Measurements from ENCODE around the gene SULF2. TPM values are rescaled to one million over a fixed set of nuclear protein-coding genes. Genes with fewer than 3 reads are reported as not detected.

Gene SULF2
- total RNA-seq, 2 donors from 2014 or later = 9.1 to 34.3 TPM

DNA sequence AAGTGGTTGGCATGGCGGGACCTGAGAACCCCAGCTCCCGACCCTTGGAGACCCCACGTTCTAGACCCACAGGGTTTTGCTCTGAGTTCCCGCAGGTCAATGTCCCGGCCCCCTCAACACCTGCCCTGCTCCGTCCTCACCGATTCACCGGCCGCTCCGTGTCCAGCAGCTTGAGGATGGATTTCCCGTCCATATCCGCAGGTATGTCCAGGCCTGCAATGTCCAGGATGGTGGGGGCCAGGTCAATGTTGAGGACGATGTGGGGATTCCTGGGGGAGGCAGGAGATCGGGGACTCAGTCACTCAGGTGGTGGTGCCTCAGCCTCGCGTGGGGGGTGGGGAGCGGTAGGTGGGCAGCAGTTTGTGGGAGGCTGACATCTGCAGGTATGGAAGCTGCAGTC, 106.7 kb downstream of the SULF2 start:
- ATAC-seq (no peak), DNase-seq (no peak)
- intact Hi-C loops (cut with DNase I) = loop anchor here (5.0 kb wide), 1 partner anchor 944 kb away; no protein-coding TSS in a partner anchor
- TF ChIP-seq, protein P1, sequence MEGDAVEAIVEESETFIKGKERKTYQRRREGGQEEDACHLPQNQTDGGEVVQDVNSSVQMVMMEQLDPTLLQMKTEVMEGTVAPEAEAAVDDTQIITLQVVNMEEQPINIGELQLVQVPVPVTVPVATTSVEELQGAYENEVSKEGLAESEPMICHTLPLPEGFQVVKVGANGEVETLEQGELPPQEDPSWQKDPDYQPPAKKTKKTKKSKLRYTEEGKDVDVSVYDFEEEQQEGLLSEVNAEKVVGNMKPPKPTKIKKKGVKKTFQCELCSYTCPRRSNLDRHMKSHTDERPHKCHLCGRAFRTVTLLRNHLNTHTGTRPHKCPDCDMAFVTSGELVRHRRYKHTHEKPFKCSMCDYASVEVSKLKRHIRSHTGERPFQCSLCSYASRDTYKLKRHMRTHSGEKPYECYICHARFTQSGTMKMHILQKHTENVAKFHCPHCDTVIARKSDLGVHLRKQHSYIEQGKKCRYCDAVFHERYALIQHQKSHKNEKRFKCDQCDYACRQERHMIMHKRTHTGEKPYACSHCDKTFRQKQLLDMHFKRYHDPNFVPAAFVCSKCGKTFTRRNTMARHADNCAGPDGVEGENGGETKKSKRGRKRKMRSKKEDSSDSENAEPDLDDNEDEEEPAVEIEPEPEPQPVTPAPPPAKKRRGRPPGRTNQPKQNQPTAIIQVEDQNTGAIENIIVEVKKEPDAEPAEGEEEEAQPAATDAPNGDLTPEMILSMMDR (IDR thresholded peaks at IDR 0.05) = no peak
- TF ChIP-seq POLR2A (IDR thresholded peaks at IDR 0.05) = no peak
- 79 to 100% methylated on average over 1 to 17 of the region's 17 CpGs for WGBS, 2 donors
- H3K4me3 ChIP-seq = no peak overlapping the region
- H3K27ac ChIP-seq = no peak overlapping the region
- H3K27me3 ChIP-seq = no peaks in the 10 kb centered on the region
- no peaks in the 10 kb centered on the region for H3K9me3 ChIP-seq
- no peaks in the 10 kb centered on the region for H3K36me3 ChIP-seq (replicated peaks in 1 of 2; ENCODE audit: insufficient read depth in 1 of 2, low read depth in 2 of 2)
- no peaks in the 10 kb centered on the region for H3K4me1 ChIP-seq

DNA sequence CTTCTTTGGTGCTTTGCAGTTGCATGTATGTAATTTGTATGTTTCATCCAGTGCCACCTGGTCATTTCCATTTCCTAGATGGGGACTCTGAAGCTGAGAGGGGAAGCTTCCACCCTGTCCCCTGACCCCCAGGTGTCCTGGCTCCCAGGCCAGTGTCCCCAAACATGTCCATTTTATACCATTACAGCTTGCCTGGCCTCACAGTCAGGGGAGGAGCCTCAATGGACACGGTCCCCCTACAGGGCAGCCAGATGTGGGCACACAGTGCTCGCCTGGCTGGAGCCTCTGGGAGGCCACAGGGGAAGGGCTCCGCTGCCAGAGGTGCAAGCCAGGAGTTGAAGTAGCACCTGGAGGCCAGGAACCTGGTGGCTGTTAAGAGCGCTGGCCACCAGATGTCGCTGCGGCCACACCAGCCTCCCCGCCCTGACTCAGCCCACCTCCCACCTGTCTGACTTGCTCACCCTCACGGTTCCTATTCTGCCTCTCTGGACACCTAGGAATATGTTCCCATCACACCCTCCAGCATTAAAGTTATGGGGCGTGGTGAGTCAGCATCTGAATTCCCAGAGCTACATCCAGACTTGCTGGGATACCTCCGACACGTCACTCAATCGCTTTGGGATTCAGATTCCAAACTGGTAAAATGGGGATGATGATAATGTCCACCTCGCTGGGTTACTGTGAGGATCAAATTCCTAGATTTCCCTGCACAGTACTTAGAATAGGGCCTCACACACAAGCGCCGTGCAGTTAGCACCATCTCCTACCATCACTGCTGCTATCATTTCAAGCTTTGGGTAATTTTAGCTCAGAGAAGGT, 107.4 kb downstream of the SULF2 start:
- Histone ChIP-seq H3K27ac (no peak overlapping the region), H3K4me1 (no peaks in the 10 kb centered on the region), H3K27me3 (no peaks in the 10 kb centered on the region), H3K36me3 (replicated peaks in 1 of 2; ENCODE audit: insufficient read depth in 1 of 2, low read depth in 2 of 2) (no peaks in the 10 kb centered on the region), H3K9me3 (no peaks in the 10 kb centered on the region), H3K4me3 (no peak overlapping the region)
- peak; percentile 51 to 76 (median 56) for DNase-seq
- TF ChIP-seq POLR2A (IDR thresholded peaks at IDR 0.05) = no peak
- TF ChIP-seq, protein P1 (IDR thresholded peaks at IDR 0.05) = peak; percentile 62 to 75 (median 70)
- intact Hi-C loops (cut with DNase I) = loop anchor here (5.0 kb wide), 1 partner anchor 944 kb away; no protein-coding TSS in a partner anchor
- ATAC-seq = peak; percentile 62
- 34 to 51% methylated on average over 10 to 15 of the region's 15 CpGs for WGBS, 2 donors

DNA sequence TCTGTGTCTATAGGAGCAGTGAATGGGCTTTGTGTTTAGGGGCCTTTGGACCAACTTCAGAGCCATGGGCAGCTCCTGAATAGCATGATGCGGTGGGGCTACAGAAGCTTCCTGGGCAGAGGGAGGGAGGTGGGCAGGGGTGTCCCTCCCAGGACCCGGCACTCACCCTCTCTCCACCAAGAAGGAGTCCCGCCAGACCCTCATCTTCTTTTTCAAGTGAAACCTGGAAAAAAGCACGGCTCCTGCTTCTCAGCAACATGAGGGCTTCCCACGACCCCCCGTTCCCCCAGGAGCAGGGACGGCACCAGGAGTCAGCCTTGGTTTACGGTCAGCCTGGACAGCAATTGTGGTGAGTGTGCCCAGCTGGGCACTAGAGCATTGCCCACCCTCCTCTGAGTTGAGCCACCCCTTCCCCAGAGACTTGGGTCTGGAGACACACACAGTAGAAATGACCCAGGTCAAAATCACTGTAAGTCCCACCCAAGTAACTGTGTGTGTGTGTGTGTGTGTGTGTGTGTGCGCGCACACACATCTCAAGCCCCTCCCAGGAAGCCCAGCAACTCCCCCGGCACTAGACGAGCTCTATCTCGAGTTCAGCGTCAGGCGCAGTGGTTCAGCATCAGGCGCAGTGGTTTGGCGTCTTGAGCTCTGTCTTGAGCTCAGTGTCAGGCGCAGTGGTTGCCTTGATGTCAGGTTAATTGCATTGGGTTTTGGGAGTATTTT, 108.2 kb downstream of the SULF2 start:
- no peaks in the 10 kb centered on the region for H3K36me3 ChIP-seq (replicated peaks in 1 of 2; ENCODE audit: insufficient read depth in 1 of 2, low read depth in 2 of 2)
- DNase-seq (no peak), ATAC-seq (no peak)
- no peak overlapping the region for H3K4me3 ChIP-seq
- no peaks in the 10 kb centered on the region for H3K27me3 ChIP-seq
- H3K27ac ChIP-seq = no peak overlapping the region
- no peak for TF ChIP-seq POLR2A (IDR thresholded peaks at IDR 0.05)
- TF ChIP-seq, protein P1 (IDR thresholded peaks at IDR 0.05) = no peak
- WGBS, 2 donors = 68 to 73% methylated on average over 11 to 18 of the region's 18 CpGs
- intact Hi-C loops (cut with DNase I) = loop anchor here (5.0 kb wide), 1 partner anchor 945 kb away; no protein-coding TSS in a partner anchor
- H3K4me1 ChIP-seq = no peaks in the 10 kb centered on the region
- H3K9me3 ChIP-seq = no peaks in the 10 kb centered on the region

DNA sequence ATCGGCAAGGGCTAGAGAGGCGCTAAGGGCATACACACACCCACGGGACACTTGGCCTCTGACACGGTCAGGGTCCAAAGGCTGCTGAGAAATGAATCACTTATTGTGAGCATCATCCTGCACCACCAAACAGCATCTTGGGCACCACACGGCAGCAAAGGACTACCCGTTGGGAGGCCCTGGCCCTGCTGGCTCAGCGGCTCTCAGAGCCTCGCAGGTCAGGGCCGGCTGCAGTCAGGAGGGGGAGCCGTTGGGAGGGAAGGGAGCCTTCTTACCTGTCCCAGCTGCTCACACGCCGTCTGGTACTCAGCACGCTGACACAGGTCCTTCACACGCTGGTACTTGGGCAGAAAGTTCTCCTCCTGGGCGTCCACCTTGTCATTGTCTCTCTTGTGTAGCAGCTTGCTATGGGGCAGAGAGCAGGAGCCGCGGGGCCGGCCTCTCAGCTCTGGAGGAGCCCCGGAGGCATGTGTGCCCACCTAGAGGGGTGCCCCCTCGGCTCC, 109.0 kb downstream of the SULF2 start:
- intact Hi-C loops (cut with DNase I) = loop anchor here (5.0 kb wide), 1 partner anchor 946 kb away; no protein-coding TSS in a partner anchor
- H3K36me3 ChIP-seq (replicated peaks in 1 of 2; ENCODE audit: insufficient read depth in 1 of 2, low read depth in 2 of 2) = no peaks in the 10 kb centered on the region
- H3K4me1 ChIP-seq = no peaks in the 10 kb centered on the region
- H3K9me3 ChIP-seq = no peaks in the 10 kb centered on the region
- 61 to 63% methylated on average over 13 to 20 of the region's 20 CpGs for WGBS, 2 donors
- no peaks in the 10 kb centered on the region for H3K27me3 ChIP-seq
- no peak for DNase-seq
- H3K4me3 ChIP-seq = no peak overlapping the region
- no peak for ATAC-seq
- TF ChIP-seq POLR2A (IDR thresholded peaks at IDR 0.05) = no peak
- TF ChIP-seq, protein P1 (IDR thresholded peaks at IDR 0.05) = no peak
- no peak overlapping the region for H3K27ac ChIP-seq

All from body of pancreas (tissue), 4 donors.